ENCODE measurements around the gene JPH3.

JPH3 gene

GRCh38 chr16:87684711-87685404, 82.5 kb downstream of the JPH3 start:
- no peak for DNase-seq

- DNase-seq = no peak
Measured at GRCh38 chr16:87685405-87685755, 83.1 kb downstream of the JPH3 start.

- DNase-seq = no peak
Measured at GRCh38 chr16:87685766-87686165, 83.5 kb downstream of the JPH3 start.

GRCh38 chr16:87686697-87687096, 84.4 kb downstream of the JPH3 start:
- no peak for DNase-seq

- no peak for DNase-seq
Measured at GRCh38 chr16:87687126-87687910, 85.0 kb downstream of the JPH3 start.

GRCh38 chr16:87687998-87688529, 85.8 kb downstream of the JPH3 start:
- DNase-seq = no peak

- DNase-seq = no peak
Measured at GRCh38 chr16:87688876-87689815, 86.8 kb downstream of the JPH3 start.

GRCh38 chr16:87689956-87690465, 87.7 kb downstream of the JPH3 start:
- DNase-seq = no peak

GRCh38 chr16:87690911-87691685, 88.8 kb downstream of the JPH3 start:
- no peak for DNase-seq

GRCh38 chr16:87691686-87692079, 89.4 kb downstream of the JPH3 start:
- DNase-seq = no peak

GRCh38 chr16:87692176-87692575, 89.9 kb downstream of the JPH3 start:
- DNase-seq = no peak

GRCh38 chr16:87692756-87693155, 90.4 kb downstream of the JPH3 start:
- DNase-seq = no peak

- no peak for DNase-seq
Measured at GRCh38 chr16:87693827-87694226, 91.5 kb downstream of the JPH3 start.

GRCh38 chr16:87694441-87695125, 92.3 kb downstream of the JPH3 start:
- DNase-seq = no peak

GRCh38 chr16:87695534-87695933, 93.2 kb downstream of the JPH3 start:
- no peak for DNase-seq

GRCh38 chr16:87696726-87697125, 94.4 kb downstream of the JPH3 start:
- no peak for DNase-seq

GRCh38 chr16:87697256-87697655, 94.9 kb downstream of the JPH3 start:
- DNase-seq = no peak

GRCh38 chr16:87697792-87698191, 95.5 kb downstream of the JPH3 start:
- DNase-seq = no peak

GRCh38 chr16:87698241-87698640, 95.9 kb downstream of the JPH3 start:
- no peak for DNase-seq

GRCh38 chr16:87698676-87699199, 96.4 kb downstream of the JPH3 start:
- DNase-seq = no peak

GRCh38 chr16:87700406-87701077, 98.2 kb downstream of the JPH3 start:
- no peak for DNase-seq

All from NCI-H345 (cell line).